HepG2 (cell line): ENCODE data around the gene APRT. TPM values are rescaled to one million over a fixed set of nuclear protein-coding genes. Genes with fewer than 3 reads are reported as not detected.

Experiments used
- BORCS8-MEF2B ChIP-seq: sonication (generic); formaldehyde crosslinking; IDR thresholded peaks from 2 replicates; pipeline ENCODE4 v1.8.0; 2022; ENCODE audit warnings: mild to moderate bottlenecking, missing genetic modification reagents
- CC2D1A ChIP-seq: sonication (generic); formaldehyde crosslinking; IDR thresholded peaks from 2 replicates; pipeline ENCODE4 v1.8.1; 2023; ENCODE audit warnings: mild to moderate bottlenecking, missing genetic modification reagents
- DMAP1 ChIP-seq: IDR thresholded peaks from 2 replicates; pipeline ENCODE4 v1.6.1; 2016
- DR1 ChIP-seq: sonication (generic); formaldehyde crosslinking; IDR thresholded peaks from 2 replicates; pipeline ENCODE4 v1.8.0; 2021; ENCODE audit warnings: mild to moderate bottlenecking, missing genetic modification reagents, inconsistent platforms
- MYNN ChIP-seq: sonication (generic); formaldehyde crosslinking; IDR thresholded peaks from 2 replicates; pipeline ENCODE4 v1.4.0; 2020; ENCODE audit warnings: mild to moderate bottlenecking, low read depth, missing genetic modification reagents
- RBFOX2 ChIP-seq: fragments of 200-400 bp; formaldehyde crosslinking; IDR thresholded peaks from 2 replicates; pipeline ENCODE4 v1.6.1; 2017; ENCODE audit warnings: low read depth, mild to moderate bottlenecking, low read length
- REL ChIP-seq: sonication (generic); formaldehyde crosslinking; conservative IDR thresholded peaks from 2 replicates; pipeline ENCODE4 v1.8.0; 2022; ENCODE audit warnings: mild to moderate bottlenecking, missing genetic modification reagents, moderate library complexity
- REXO4 ChIP-seq: sonication (generic); formaldehyde crosslinking; IDR thresholded peaks from 2 replicates; pipeline ENCODE4 v1.8.0; 2022; ENCODE audit warnings: missing genetic modification reagents, mild to moderate bottlenecking, borderline replicate concordance
- STAG1 ChIP-seq: sonication (generic); formaldehyde crosslinking; IDR thresholded peaks from 2 replicates; pipeline ENCODE4 v1.4.0; 2020; ENCODE audit warnings: missing genetic modification reagents
- ZBTB21 ChIP-seq: sonication (generic); formaldehyde crosslinking; IDR thresholded peaks from 2 replicates; pipeline ENCODE4 v1.4.0; 2020; ENCODE audit warnings: missing genetic modification reagents
- ZNF235 ChIP-seq: sonication (generic); formaldehyde crosslinking; IDR thresholded peaks from 2 replicates; pipeline ENCODE4 v1.8.1; 2023; ENCODE audit warnings: mild to moderate bottlenecking, missing genetic modification reagents, borderline replicate concordance
- ZNF331 ChIP-seq: sonication (generic); formaldehyde crosslinking; IDR thresholded peaks from 2 replicates; pipeline ENCODE4 v1.4.0; 2020; ENCODE audit warnings: missing genetic modification reagents
- ZNF350 ChIP-seq: sonication (generic); formaldehyde crosslinking; IDR thresholded peaks from 2 replicates; pipeline ENCODE4 v1.4.0; 2020; ENCODE audit warnings: mild to moderate bottlenecking, low read depth, missing genetic modification reagents, borderline replicate concordance
- ZNF577 ChIP-seq: sonication (generic); formaldehyde crosslinking; IDR thresholded peaks from 2 replicates; pipeline ENCODE4 v1.4.0; 2020; ENCODE audit warnings: mild to moderate bottlenecking, low read depth, missing genetic modification reagents, borderline replicate concordance
- ZNF766 ChIP-seq: sonication (generic); formaldehyde crosslinking; IDR thresholded peaks from 2 replicates; pipeline ENCODE4 v1.5.0; 2020; ENCODE audit warnings: missing genetic modification reagents, borderline replicate concordance
- polyA plus RNA-seq, 8 experiments: library from polyadenylated mRNA; depleted of rRNA in 3 of 8; stranded (reverse) in 7 of 8; unstranded in 1 of 8; fragments of >200 nt; fragmentation: Illumina TruSeq in 4 of 8; extraction: Trizol in 4 of 8; gene quantifications; 2 replicates each; pipeline versions ENCODE4 v1.2.1 to v1.2.3, GENCODE V29; 2011 to 2016; ENCODE audit warnings: low read depth in 4 of 8, missing spikeins in 1 of 8, mixed read lengths in 1 of 8; ENCODE audit not compliant: insufficient read depth in 1 of 8
- total RNA-seq, 5 experiments: library from RNA; depleted of rRNA; stranded (reverse); fragments of >200 nt; fragmentation: Illumina TruSeq; extraction: Trizol; gene quantifications; 2 replicates each; pipeline ENCODE4 v1.2.3, GENCODE V29; 2016; ENCODE audit warnings: low read depth in 1 of 5
- TF ChIP-seq, protein P1 (sequence below): sonication (generic); formaldehyde crosslinking; IDR thresholded peaks from 2 replicates; pipeline ENCODE4; 2020; ENCODE audit warnings: missing genetic modification reagents, mild to moderate bottlenecking, borderline replicate concordance
- TF ChIP-seq, protein P2 (sequence below): sonication (generic); formaldehyde crosslinking; IDR thresholded peaks from 2 replicates; pipeline ENCODE4 v1.5.0; 2020; ENCODE audit warnings: missing genetic modification reagents
- TF ChIP-seq, protein P3 (sequence below): sonication (generic); formaldehyde crosslinking; IDR thresholded peaks from 2 replicates; pipeline ENCODE4 v1.5.0; 2020; ENCODE audit warnings: missing genetic modification reagents
- TF ChIP-seq, protein P4 (sequence below): sonication (generic); formaldehyde crosslinking; IDR thresholded peaks from 2 replicates; pipeline ENCODE4 v1.4.0; 2020; ENCODE audit warnings: mild to moderate bottlenecking, missing genetic modification reagents, borderline replicate concordance

Gene APRT
- total and polyA plus RNA-seq, 2 of the 13 experiments (the other 11 are each of a cell fraction or from before 2014, with no cell fraction given): 155 to 242 TPM

DNA sequence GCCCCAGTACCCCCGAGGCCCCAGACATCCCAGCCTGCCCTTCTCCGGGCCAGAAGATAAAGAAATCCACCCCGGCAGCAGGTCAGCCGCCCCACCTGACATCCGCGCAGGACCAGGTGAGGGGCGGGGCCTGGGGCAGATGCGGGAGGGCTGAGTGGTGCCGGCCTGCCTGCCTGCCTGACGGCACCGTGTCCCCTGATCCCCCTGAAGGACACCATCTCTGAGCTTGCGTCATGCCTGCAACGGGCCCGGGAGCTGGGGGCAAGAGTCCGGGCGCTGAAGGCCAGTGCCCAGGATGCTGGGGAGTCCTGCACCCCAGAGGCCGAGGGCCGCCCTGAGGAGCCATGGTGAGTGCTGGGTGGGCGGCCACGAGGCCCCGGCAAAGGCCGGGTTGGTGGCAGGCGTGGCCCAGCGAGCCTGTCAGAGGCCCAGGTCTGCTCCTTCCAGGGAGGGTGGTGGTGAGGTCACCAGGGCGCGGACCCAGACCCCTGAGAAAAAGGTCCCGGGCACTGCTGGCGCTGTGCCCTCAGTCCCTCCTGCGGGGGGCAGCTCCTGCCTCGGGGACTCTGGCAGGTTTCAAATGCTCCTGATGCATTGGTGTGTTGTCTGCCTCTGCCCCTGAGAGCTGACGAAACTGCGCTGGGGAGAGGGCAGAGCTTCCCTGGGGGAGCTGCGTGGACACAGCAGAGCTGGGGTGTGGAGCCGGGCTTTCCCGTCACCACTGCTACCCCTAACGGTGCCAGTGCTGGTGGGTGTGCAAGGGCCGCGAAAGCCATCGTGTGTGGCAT, 7.0 kb downstream of the APRT start (continued):
- TF ChIP-seq, protein P1, sequence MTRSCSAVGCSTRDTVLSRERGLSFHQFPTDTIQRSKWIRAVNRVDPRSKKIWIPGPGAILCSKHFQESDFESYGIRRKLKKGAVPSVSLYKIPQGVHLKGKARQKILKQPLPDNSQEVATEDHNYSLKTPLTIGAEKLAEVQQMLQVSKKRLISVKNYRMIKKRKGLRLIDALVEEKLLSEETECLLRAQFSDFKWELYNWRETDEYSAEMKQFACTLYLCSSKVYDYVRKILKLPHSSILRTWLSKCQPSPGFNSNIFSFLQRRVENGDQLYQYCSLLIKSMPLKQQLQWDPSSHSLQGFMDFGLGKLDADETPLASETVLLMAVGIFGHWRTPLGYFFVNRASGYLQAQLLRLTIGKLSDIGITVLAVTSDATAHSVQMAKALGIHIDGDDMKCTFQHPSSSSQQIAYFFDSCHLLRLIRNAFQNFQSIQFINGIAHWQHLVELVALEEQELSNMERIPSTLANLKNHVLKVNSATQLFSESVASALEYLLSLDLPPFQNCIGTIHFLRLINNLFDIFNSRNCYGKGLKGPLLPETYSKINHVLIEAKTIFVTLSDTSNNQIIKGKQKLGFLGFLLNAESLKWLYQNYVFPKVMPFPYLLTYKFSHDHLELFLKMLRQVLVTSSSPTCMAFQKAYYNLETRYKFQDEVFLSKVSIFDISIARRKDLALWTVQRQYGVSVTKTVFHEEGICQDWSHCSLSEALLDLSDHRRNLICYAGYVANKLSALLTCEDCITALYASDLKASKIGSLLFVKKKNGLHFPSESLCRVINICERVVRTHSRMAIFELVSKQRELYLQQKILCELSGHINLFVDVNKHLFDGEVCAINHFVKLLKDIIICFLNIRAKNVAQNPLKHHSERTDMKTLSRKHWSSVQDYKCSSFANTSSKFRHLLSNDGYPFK: peak; percentile 51; the same call in 1 of the 2 replicates
- TF ChIP-seq, protein P2, sequence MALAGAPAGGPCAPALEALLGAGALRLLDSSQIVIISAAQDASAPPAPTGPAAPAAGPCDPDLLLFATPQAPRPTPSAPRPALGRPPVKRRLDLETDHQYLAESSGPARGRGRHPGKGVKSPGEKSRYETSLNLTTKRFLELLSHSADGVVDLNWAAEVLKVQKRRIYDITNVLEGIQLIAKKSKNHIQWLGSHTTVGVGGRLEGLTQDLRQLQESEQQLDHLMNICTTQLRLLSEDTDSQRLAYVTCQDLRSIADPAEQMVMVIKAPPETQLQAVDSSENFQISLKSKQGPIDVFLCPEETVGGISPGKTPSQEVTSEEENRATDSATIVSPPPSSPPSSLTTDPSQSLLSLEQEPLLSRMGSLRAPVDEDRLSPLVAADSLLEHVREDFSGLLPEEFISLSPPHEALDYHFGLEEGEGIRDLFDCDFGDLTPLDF (CRISPR knock-in tag): 0 out of 2 replicates have a peak, but pooled peaks have one; percentile 39
- TF ChIP-seq ZBTB21 (CRISPR knock-in tag) (peak; percentile 57; the same call in 1 of the 2 replicates), MYNN (no peak), STAG1 (peak; percentile 10; the same call in 1 of the 2 replicates), CC2D1A (CRISPR knock-in tag) (0 out of 2 replicates have a peak, but pooled peaks have one; percentile 55), ZNF577 (no peak), ZNF350 (CRISPR knock-in tag) (peak; percentile 86), DMAP1 (CRISPR knock-in tag) (peak; percentile 55; the same call in 1 of the 2 replicates), REL (CRISPR knock-in tag) (peak; percentile 71; the same call in 1 of the 2 replicates), ZNF766 (no peak), DR1 (CRISPR knock-in tag) (0 out of 2 replicates have a peak, but pooled peaks have one; percentile 44), ZNF331 (CRISPR knock-in tag) (0 out of 2 replicates have a peak, but pooled peaks have one; percentile 32), REXO4 (no peak), BORCS8-MEF2B (no peak), RBFOX2 (peak; percentile 60; the same call in 1 of the 2 replicates), ZNF235 (peak; percentile 27; the same call in 1 of the 2 replicates)
- TF ChIP-seq, protein P3, sequence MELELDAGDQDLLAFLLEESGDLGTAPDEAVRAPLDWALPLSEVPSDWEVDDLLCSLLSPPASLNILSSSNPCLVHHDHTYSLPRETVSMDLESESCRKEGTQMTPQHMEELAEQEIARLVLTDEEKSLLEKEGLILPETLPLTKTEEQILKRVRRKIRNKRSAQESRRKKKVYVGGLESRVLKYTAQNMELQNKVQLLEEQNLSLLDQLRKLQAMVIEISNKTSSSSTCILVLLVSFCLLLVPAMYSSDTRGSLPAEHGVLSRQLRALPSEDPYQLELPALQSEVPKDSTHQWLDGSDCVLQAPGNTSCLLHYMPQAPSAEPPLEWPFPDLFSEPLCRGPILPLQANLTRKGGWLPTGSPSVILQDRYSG (CRISPR knock-in tag): no peak
- TF ChIP-seq, protein P4, sequence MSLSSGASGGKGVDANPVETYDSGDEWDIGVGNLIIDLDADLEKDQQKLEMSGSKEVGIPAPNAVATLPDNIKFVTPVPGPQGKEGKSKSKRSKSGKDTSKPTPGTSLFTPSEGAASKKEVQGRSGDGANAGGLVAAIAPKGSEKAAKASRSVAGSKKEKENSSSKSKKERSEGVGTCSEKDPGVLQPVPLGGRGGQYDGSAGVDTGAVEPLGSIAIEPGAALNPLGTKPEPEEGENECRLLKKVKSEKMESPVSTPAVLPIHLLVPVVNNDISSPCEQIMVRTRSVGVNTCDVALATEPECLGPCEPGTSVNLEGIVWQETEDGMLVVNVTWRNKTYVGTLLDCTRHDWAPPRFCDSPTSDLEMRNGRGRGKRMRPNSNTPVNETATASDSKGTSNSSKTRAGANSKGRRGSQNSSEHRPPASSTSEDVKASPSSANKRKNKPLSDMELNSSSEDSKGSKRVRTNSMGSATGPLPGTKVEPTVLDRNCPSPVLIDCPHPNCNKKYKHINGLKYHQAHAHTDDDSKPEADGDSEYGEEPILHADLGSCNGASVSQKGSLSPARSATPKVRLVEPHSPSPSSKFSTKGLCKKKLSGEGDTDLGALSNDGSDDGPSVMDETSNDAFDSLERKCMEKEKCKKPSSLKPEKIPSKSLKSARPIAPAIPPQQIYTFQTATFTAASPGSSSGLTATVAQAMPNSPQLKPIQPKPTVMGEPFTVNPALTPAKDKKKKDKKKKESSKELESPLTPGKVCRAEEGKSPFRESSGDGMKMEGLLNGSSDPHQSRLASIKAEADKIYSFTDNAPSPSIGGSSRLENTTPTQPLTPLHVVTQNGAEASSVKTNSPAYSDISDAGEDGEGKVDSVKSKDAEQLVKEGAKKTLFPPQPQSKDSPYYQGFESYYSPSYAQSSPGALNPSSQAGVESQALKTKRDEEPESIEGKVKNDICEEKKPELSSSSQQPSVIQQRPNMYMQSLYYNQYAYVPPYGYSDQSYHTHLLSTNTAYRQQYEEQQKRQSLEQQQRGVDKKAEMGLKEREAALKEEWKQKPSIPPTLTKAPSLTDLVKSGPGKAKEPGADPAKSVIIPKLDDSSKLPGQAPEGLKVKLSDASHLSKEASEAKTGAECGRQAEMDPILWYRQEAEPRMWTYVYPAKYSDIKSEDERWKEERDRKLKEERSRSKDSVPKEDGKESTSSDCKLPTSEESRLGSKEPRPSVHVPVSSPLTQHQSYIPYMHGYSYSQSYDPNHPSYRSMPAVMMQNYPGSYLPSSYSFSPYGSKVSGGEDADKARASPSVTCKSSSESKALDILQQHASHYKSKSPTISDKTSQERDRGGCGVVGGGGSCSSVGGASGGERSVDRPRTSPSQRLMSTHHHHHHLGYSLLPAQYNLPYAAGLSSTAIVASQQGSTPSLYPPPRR: 0 out of 2 replicates have a peak, but pooled peaks have one; percentile 18
